OCI-LY7 (cell line): ENCODE measurements around the gene WIPF2.

Experiments used
- EZH2phosphoT487 ChIP-seq: fragments of 200-600 bp; sonication (generic); IDR thresholded peaks from 2 replicates; pipeline ENCODE4 v1.6.1; 2018; ENCODE audit warnings: low read depth, borderline replicate concordance, mild to moderate bottlenecking, mixed run types, antibody characterized with exemption, low read length, moderate library complexity, mixed read lengths
- TF ChIP-seq, protein P1 (sequence below): fragments of 200-600 bp; sonication (generic); conservative IDR thresholded peaks from 2 replicates; pipeline ENCODE4 v1.5.1; 2014; ENCODE audit warnings: mild to moderate bottlenecking, antibody characterized with exemption, low read length, moderate library complexity, mixed read lengths

DNA sequence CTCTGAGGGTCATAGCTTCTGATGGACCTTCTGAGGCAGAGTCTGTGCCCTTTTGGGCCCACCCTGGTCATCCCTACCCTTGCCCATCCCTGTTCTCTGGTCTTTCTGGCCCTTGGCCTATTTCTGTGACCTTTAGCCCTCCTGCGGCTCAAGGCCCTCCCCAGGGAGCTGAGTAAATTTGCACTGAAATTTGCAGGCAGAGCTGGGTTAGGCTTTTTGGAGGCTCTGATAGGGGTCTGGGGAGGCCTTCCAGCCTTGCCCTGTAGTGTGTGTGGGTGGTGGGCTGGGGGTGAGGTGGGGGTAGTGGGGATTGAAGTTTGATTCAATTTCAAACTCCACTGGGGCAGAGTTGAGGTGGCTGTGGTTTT lies 107.7 kb downstream of the WIPF2 start:
- TF ChIP-seq, protein P1, sequence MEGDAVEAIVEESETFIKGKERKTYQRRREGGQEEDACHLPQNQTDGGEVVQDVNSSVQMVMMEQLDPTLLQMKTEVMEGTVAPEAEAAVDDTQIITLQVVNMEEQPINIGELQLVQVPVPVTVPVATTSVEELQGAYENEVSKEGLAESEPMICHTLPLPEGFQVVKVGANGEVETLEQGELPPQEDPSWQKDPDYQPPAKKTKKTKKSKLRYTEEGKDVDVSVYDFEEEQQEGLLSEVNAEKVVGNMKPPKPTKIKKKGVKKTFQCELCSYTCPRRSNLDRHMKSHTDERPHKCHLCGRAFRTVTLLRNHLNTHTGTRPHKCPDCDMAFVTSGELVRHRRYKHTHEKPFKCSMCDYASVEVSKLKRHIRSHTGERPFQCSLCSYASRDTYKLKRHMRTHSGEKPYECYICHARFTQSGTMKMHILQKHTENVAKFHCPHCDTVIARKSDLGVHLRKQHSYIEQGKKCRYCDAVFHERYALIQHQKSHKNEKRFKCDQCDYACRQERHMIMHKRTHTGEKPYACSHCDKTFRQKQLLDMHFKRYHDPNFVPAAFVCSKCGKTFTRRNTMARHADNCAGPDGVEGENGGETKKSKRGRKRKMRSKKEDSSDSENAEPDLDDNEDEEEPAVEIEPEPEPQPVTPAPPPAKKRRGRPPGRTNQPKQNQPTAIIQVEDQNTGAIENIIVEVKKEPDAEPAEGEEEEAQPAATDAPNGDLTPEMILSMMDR = no peak
- TF ChIP-seq EZH2phosphoT487 = no peak
